Cardiac muscle cell (in vitro differentiated cells and primary cell): ENCODE measurements around the gene CDK4. TPM values are rescaled to one million over a fixed set of nuclear protein-coding genes. Genes with fewer than 3 reads are reported as not detected.

Experiments used
- DNase-seq, 2 donors: peaks; one replicate each; pipeline versions ENCODE4 v3.0.0 to v3.0.0-alpha.2; 2010 to 2017; ENCODE audit warnings: low read depth in 1 of 2, low spot score in 1 of 2
- H3K27ac ChIP-seq: fragments of 200-600 bp; sonication (generic); 2 replicates; pipeline ENCODE4 v1.5.1; 2016
- H3K27me3 ChIP-seq: fragments of 200-600 bp; sonication (generic); 2 replicates; pipeline ENCODE4 v1.6.0; 2016; ENCODE audit warnings: control low read depth
- H3K36me3 ChIP-seq: fragments of 200-600 bp; sonication (generic); 2 replicates; pipeline ENCODE4 v1.5.1; 2016; ENCODE audit warnings: control low read depth
- H3K4me1 ChIP-seq: fragments of 200-600 bp; sonication (generic); 2 replicates; pipeline ENCODE4 v1.8.1; 2017; ENCODE audit warnings: low read depth, mild to moderate bottlenecking, mixed run types
- H3K4me3 ChIP-seq: fragments of 200-600 bp; sonication (generic); 2 replicates; pipeline ENCODE4 v1.5.1; 2016; ENCODE audit warnings: mild to moderate bottlenecking
- H3K9me3 ChIP-seq: fragments of 200-600 bp; sonication (generic); 2 replicates; pipeline ENCODE4 v1.5.1; 2017; ENCODE audit warnings: low read depth, mild to moderate bottlenecking, control low read depth
- CTCF ChIP-seq: IDR thresholded peaks from 2 replicates; pipeline ENCODE4 v1.5.1; 2012; ENCODE audit warnings: low read depth, mild to moderate bottlenecking, low read length
- polyA plus RNA-seq: library from polyadenylated mRNA; unstranded; fragments of >200 nt; fragmentation: Nextera tagmentation; extraction: Ambion mirVana; gene quantifications from 2 replicates; pipeline ENCODE4 v1.2.1, GENCODE V29; 2016
- total RNA-seq: library from RNA; depleted of rRNA; stranded (reverse); fragments of >200 nt; gene quantifications from 2 replicates; pipeline ENCODE4 v1.2.3, GENCODE V29; 2016

The CDK4 gene
- total and polyA plus RNA-seq, 2 experiments from 2014 or later: 75.8 to 172 TPM

DNA sequence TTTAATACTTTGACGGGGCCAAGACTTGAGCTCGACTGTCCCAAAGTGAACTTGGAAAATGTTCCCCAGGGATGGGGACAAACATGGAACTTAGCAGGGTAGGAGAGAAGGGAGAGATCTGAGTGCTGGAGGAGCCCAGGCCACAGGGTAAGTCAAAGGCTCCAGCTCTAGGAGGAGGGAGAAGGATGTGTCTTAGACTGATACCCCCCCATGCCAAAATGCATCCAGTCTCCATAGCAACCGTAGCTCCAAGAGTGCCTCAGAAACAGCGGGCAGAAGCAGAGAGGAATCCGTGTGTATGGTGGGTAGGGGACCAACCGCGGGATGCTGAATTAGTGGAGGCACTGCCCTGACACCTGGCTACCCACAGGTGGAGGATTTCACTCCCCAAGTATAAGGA, 12.7 kb downstream of the CDK4 start:
- H3K4me3 ChIP-seq: no peak overlapping the region
- H3K9me3 ChIP-seq: no peaks in the 10 kb centered on the region
- no peak for TF ChIP-seq CTCF
- DNase-seq: no peak
- no peak overlapping the region for H3K27ac ChIP-seq
- peaks cover 5% of the 10 kb centered on the region for H3K4me1 ChIP-seq
- H3K36me3 ChIP-seq: no peaks in the 10 kb centered on the region
- H3K27me3 ChIP-seq: peaks cover 91% of the 10 kb centered on the region

DNA sequence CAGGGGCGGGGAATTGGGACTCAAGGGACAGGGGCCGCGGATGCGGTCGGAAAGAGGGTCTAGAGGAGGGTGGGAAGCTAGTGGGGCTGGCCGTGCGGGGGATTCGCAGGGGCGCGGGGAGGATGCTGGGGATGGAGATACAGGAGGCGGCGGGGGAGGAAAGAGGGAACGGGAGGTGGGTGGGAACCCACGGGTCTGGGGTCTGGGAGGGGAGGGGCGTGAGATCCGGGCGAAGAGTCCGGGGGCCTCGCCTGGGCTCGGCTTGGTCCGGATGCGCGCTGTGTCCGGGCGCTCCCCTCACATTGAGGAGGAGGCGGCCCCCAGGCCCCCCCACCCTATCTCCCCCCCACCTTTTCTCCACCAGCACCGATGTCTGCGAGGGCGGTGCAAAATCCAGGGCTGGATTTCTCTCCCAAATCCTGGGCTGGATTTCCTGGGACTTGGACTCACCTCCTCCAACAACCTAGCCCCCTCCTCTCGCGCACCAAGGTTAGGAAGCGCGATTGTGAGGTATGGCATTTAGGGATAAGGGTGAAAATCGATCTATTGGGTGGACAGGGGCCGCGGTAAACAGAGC, 13.4 kb downstream of the CDK4 start, which contains the start of gene AGAP2:
Gene AGAP2 (minus strand): TSS at position 82 of the 577 bp plus-strand sequence. CDS start 496 bp downstream, outside the sequence.
- H3K4me3 ChIP-seq: peak within 1 kb of the TSS; percentile 24
- DNase-seq: peak; percentile 21 to 48

DNA sequence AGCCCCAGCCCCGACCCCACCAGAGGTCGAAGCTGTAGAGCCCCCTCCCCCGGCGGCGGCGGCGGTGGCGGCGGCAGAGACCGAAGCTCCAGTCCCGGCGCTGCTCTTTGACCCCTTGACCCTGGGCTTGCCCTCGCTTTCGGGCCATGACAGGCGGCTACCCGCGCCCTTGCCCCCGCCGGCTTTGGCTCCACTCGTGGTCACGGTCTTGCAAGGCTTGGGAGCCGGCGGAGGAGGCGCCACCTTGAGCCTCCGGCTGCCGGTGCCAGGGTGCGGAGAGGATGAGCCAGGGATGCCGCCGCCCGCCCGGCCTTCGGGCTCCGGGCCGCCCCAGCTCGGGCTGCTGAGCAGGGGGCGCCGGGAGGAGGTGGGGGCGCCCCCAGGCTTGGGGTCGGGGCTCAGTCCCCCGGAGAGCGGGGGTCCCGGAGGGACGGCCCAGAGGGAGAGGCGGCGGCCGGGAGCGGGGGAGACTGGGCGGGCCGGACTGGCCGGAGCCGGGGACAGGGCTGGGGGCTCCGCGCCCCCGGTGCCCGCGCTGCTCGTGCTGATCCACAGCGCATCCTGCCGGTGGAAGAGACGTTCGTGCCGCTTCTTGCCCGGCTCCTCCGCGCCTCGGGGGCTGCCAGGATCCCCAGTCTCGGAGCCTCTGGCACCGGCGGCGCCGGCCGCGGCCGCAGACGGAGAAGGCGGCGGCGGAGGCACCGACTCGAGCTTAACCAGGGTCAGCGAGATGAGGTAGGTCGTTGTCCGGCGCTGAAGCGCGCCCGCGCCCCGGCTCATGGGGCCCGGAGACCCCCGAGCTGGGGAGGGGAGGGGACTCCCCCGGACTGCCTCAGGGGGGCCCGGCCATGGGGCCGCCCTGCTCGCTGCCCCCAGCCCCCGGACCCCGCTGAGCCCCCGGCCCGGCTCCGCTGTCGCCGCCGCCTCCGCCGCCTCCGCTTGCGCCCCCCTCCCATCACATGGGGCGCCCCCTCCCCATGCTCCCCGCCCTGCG, 14.3 kb downstream of the CDK4 start:
- Histone ChIP-seq H3K4me1 (peaks cover 5% of the 10 kb centered on the region), H3K4me3 (peak overlapping the region; percentile 24), H3K9me3 (no peaks in the 10 kb centered on the region), H3K27ac (no peak overlapping the region), H3K27me3 (peaks cover 100% of the 10 kb centered on the region), H3K36me3 (no peaks in the 10 kb centered on the region)
- TF ChIP-seq CTCF: peak; percentile 37
- peak; percentile 21 to 43 for DNase-seq

More for the DNA sequence above, 13.4 kb downstream of the CDK4 start, which contains the start of gene AGAP2:
- Histone ChIP-seq H3K9me3 (no peaks in the 10 kb centered on the region), H3K4me1 (peaks cover 5% of the 10 kb centered on the region), H3K36me3 (no peaks in the 10 kb centered on the region), H3K27ac (no peak within 1 kb of the TSS), H3K27me3 (peaks cover 98% of the 10 kb centered on the region)
- no peak for TF ChIP-seq CTCF

- TF ChIP-seq CTCF: no peak
- Histone ChIP-seq H3K9me3 (no peaks in the 10 kb centered on the region), H3K4me3 (no peak overlapping the region), H3K27me3 (peaks cover 100% of the 10 kb centered on the region), H3K36me3 (no peaks in the 10 kb centered on the region), H3K27ac (no peak overlapping the region), H3K4me1 (peaks cover 5% of the 10 kb centered on the region)
- DNase-seq: no peak
These were observed 15.2 kb downstream of the CDK4 start for GRCh38 chr12:57736741-57737466.
